Measurements from ENCODE around the gene BCL10. TPM values are rescaled to one million over a fixed set of nuclear protein-coding genes. Genes with fewer than 3 reads are reported as not detected.

Gene BCL10
- total RNA-seq, result 15.7 and 15.9 TPM in 2 replicates

GRCh38 chr1:85276215-85276977 is at the start of gene BCL10:
Gene BCL10, minus strand, starts transcription at chr1:85276632. Its CDS starts 280 bp downstream, at chr1:85276352.

GRCh38 chr1:85259118-85259911 is 17.1 kb downstream of the BCL10 start, which contains the start of gene C1orf52:
Gene C1orf52, minus strand, starts transcription at chr1:85259662. Its CDS starts 29 bp downstream, at chr1:85259633.

Other genes with a start within 250 kb of the BCL10 start
- 0.25 and 0.64 TPM in 2 replicates for gene MCOLN3, start 228.1 kb downstream of the BCL10 start, total RNA-seq
- gene SYDE2, start 75.6 kb downstream of the BCL10 start, total RNA-seq, result 0.50 and 0.59 TPM in 2 replicates
- gene C1orf52, start 17.0 kb downstream of the BCL10 start, total RNA-seq, result 15.5 and 17.3 TPM in 2 replicates
- 14.2 and 15.6 TPM in 2 replicates for gene DDAH1, start 188.5 kb upstream of the BCL10 start, total RNA-seq